Measurements from ENCODE around the gene B3GNT5. TPM values are rescaled to one million over a fixed set of nuclear protein-coding genes. Genes with fewer than 3 reads are reported as not detected.

The B3GNT5 gene
- total RNA-seq, 1 donor from 2014 or later: 19.2 TPM

DNA sequence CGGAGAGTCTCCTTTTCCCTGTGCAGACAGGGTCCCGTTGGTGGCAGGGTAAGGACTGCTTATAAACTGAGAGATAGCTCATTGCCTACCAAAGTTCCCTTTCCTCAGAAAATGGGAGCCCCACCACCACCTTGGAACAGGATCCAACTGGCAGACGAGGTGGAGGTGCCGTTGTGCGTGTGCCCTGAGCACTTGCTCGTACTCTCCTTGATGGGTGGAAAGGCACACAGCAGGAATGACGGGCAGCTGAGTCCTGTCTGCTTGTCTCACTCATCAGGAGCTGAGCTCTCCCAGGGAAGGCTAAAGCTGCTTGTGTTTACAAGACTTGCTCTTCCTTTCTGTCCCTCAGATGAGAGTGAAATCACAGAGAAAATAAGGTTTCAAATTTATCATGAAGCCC lies 60.7 kb downstream of the B3GNT5 start:
- DNase-seq (ENCODE audit: low spot score in 2 of 2): no peak
- FAIRE-seq: no peak

DNA sequence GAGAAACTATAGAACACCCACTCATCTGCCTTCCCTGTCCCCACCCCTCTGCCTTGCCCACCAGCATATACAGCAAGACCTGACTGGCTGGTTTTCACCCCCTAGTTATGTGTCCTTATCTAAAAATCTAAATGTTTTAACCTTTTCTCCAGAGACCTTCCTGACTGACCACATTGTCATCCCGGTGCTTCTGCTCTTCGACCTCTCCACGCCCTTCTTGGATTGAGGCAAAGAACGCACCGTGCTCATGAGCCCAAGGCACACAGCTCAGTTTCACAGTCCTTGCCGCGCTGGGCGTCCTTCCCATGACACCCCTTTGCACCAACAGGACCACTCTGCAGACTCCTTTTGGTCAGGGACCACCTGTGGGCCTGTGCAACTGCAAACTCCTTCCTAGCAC lies 62.7 kb downstream of the B3GNT5 start:
- FAIRE-seq (no peak), DNase-seq (ENCODE audit: low spot score in 2 of 2) (no peak)

DNA sequence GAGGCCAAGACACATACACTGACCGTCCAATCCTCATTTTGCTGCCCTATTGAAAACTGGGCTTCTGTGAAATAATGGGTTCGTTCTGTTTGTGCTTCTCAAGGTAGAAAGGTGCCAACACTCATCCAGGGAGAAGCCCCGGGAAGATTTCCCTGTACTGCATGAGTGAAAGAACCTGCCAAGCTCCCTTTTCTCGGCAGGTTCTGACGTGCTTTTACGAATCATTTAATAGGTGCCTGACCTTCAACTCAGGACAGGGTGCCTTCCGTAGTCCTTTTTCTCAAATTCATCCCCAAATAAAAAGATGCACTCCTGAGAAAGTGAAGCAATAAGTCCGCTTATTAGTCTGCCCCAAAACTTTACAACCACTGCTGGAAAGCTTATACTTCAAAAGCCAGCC lies 64.2 kb downstream of the B3GNT5 start:
- FAIRE-seq: no peak

DNA sequence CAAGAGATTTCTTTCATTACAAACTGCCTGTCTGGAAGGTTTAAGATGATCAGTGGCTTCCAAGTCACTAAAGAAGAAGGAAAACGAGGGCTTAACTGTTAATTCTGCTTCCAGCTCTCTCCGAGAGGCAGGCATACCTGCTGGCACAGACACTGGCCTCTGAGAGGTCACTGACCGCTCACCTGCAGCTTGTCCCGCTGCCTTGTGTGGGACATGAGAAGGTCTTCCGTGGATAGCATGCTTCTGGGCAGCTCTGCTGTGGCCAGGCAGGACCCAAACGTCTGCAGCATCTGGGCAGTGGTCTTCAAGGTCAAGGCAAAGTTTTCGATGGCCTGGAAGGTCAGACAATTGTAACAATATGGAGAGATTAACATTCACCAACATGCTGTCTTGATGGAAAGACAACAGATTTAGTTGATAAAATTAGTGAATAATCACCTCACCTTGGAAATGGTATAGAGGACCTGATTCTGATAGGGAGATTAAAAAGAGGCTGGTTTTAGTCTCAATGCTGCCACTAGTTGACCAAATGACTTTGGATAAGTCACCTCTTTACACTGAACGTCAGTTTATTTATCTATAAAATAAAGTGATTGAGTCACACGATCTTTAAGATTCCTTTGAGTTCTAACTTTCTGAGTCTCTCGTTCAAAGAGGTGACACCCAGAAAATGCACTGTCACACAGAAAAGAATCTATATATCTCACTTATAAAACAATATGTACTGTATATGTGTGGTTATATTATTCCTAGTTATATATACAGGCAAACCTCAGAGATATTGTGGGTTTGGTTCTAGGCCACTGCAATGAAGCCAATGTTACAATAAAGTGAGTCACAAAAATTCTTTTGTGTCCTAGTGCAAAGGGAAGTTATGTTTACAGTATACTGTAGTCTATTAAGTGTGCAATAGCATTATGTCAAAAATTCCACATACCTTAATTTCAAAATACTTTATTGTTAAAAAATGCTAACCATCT lies 65.1 kb downstream of the B3GNT5 start:
- DNase-seq (ENCODE audit: low spot score in 2 of 2) (no peak), FAIRE-seq (no peak)

More for the DNA sequence above, 64.2 kb downstream of the B3GNT5 start:
- no peak for DNase-seq (ENCODE audit: low spot score in 2 of 2)

DNA sequence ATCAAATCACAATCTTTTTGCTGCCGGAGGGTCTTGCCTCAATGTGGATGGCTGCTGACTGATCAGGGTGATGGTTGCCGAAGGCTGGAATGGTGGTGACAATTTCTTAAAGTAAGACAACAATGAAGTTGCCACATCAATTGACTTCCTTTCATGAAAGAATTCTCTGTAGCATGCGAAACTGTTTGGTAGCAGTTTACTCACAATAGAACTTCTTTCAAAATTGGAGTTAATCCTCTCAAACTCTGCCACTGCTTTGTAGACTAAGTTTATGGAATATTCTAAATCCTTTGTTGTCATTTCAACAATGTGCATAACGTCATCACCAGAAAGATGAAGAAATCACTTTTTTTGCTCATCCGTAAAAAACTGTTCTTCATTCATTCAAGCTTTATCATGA lies 65.8 kb downstream of the B3GNT5 start:
- DNase-seq (ENCODE audit: low spot score in 2 of 2) (no peak), FAIRE-seq (no peak)

DNA sequence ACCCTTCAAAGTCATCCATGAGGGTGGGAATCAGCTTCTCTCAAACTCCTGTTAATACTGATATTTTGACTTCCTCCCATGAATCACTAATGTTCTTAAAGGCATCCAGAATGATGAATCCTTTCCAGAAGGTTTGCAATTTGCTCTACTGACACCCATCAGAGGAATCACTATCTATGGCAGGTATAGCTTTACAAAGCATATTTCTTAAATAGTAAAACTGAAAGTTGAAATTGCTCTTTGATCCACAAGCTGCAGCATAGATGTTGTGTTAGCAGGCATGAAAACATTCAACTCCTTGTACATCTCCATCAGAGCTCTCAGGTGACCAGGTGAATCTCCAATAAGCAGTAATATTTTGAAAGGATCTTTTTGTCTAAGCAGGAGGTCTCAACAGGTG lies 66.3 kb downstream of the B3GNT5 start:
- no peak for FAIRE-seq
- DNase-seq (ENCODE audit: low spot score in 2 of 2): no peak

Small RNAs within 50 kb of the gene (small RNA-seq; reads per million reads assigned to genes)
- gene RNA5SP151: not detected

Other genes starting within 250 kb of the B3GNT5 start
- gene MCCC1, start 153.8 kb upstream of the B3GNT5 start, total RNA-seq: 38.3 TPM
- gene LAMP3, start 90.5 kb upstream of the B3GNT5 start, total RNA-seq: not detected
- gene MCF2L2, start 175.4 kb downstream of the B3GNT5 start, total RNA-seq: 42.0 TPM